NCI-H146 treated with DMSO at 0.1 percent for 48 hours (cell line): ENCODE measurements around the gene KRT77.
"Not testable (repeated sequence)": the region's sequence is repeated elsewhere in the genome, so short reads cannot be mapped to it uniquely, and the experiment has no call there.

Experiments used
- DNase-seq: peaks from one replicate; lab custom pipeline; 2025; ENCODE audit not compliant: unreplicated experiment; lab: John Stamatoyannopoulos, UW

KRT77 gene

GRCh38 chr12:52724384-52724783 lies 21.1 kb upstream of the KRT77 start:
- DNase-seq, result no peak

GRCh38 chr12:52722680-52723079 lies 19.4 kb upstream of the KRT77 start:
- DNase-seq, result no peak

- DNase-seq, result no peak
These were observed 18.6 kb upstream of the KRT77 start for GRCh38 chr12:52721838-52722470.

- DNase-seq, result no peak
These were observed 17.1 kb upstream of the KRT77 start for GRCh38 chr12:52720365-52720886.

- no peak for DNase-seq
These were observed 12.7 kb upstream of the KRT77 start for GRCh38 chr12:52716061-52716460.

- no peak for DNase-seq
These were observed 12.1 kb upstream of the KRT77 start for GRCh38 chr12:52715416-52715815.

- DNase-seq, result no peak
These were observed 11.6 kb upstream of the KRT77 start for GRCh38 chr12:52714887-52715281.

- no peak for DNase-seq
These were observed 10.9 kb upstream of the KRT77 start for GRCh38 chr12:52713960-52714886.

- DNase-seq, result not testable (repeated sequence)
These were observed 8.8 kb upstream of the KRT77 start for GRCh38 chr12:52712122-52712521.

- no peak for DNase-seq
These were observed 7.4 kb upstream of the KRT77 start for GRCh38 chr12:52710730-52711129.

- DNase-seq, result no peak
These were observed 4.7 kb upstream of the KRT77 start for GRCh38 chr12:52708010-52708409.

- DNase-seq, result no peak
These were observed 1.1 kb upstream of the KRT77 start for GRCh38 chr12:52704464-52704863.

GRCh38 chr12:52703878-52704277 lies 554 bp upstream of the KRT77 start:
- DNase-seq, result no peak

- no peak for DNase-seq
These were observed 986 bp downstream of the KRT77 start for GRCh38 chr12:52702338-52702737.

- no peak for DNase-seq
These were observed 2.0 kb downstream of the KRT77 start for GRCh38 chr12:52701281-52701680.

GRCh38 chr12:52699960-52700359 lies 3.4 kb downstream of the KRT77 start:
- DNase-seq, result no peak

GRCh38 chr12:52699373-52699772 lies 4.0 kb downstream of the KRT77 start:
- no peak for DNase-seq

- DNase-seq, result no peak
These were observed 4.5 kb downstream of the KRT77 start for GRCh38 chr12:52698651-52699340.

- DNase-seq, result no peak
These were observed 6.2 kb downstream of the KRT77 start for GRCh38 chr12:52697058-52697582.

- DNase-seq, result no peak
These were observed 6.7 kb downstream of the KRT77 start for GRCh38 chr12:52696588-52696987.

- DNase-seq, result no peak
These were observed 8.3 kb downstream of the KRT77 start for GRCh38 chr12:52695039-52695438.
